Measurements from ENCODE around the gene MRPL58.
"Not testable (repeated sequence)": the region's sequence is repeated elsewhere in the genome, so short reads cannot be mapped to it uniquely, and the experiment has no call there.

The MRPL58 gene

DNA sequence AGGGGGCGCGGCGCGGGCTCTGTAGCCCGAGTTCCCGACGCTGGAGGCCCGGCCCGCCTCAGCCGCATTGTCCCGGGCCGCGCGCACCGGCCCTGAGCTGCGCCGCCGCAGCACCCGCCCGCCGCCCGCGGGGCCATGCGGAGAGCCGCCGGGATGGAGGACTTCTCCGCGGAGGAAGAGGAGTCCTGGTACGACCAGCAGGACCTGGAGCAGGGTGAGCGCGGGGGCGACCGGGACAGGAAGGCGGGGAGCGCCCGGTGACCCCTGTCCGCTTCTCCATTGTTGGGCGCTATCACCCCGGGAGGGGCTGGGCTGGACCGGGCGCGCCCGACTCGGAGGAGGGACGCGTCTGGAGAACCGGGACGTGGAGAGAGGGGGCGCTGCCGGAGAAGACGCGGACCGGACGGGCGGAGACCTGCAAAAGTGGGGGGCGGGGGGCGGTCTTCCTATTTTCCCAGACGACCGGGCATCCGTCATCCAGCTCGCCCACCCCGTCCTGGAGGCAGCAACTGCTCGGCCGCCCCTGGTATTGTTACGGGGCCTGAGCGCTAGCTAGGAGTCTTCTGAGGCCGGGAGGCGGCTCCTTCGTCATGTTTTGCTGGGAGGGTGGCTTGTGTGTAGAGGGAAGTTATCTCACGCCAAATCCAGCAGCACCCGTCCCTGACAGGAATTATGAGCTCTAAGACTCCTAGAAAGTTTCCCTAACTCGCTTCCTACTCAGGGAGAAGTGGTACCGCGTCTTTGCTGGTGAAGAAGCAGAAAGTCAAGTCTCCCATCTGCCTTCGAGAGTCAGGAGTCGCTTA lies 24.4 kb upstream of the MRPL58 start:
- DNase-seq: no peak

GRCh38 chr17:74990581-74991105 lies 21.8 kb upstream of the MRPL58 start:
- DNase-seq: no peak

DNA sequence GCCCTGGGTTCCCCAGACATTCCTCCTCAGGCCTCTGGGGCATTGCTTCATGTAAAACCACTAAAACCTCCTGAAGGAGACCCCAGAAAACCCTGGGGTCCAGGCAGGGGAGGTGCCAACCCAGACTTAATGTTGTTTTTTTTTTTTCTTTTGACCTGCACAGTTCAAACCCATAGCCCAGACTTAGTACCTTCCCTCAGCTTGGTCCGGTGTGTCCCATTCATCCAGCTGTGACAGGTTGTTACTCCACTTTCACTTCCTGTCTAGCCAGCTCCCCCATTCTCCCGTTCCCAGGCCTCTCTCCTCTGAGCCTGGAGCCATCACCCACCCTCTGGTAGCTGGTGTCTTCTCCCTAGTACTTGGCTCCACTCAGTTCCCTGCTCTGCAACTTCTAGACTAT lies 20.2 kb upstream of the MRPL58 start:
- DNase-seq: no peak

- DNase-seq: no peak
Measured at GRCh38 chr17:74994440-74994839, 18.0 kb upstream of the MRPL58 start.

- no peak for DNase-seq
Measured at GRCh38 chr17:74995847-74996246, 16.6 kb upstream of the MRPL58 start.

DNA sequence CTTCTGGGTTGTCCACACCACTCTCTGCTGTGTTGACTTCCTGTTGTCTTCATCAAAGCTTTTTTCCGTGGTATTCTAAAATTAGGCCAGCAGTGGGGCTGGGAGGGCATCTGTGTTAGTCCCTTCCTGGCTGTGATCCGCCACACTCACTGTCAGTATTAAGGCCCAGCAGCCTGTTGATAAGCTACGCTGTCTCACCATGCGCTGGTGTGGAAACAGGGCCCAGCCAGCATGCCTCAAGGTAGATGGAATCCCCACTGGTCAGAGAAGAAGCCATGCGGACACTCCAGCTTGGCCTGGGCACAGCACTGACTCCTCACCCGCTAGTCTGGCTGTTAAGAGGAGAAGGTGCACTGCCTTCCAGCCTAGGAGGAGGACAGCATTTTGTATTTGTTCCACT lies 13.7 kb upstream of the MRPL58 start:
- DNase-seq: no peak

- no peak for DNase-seq
Measured at GRCh38 chr17:74999523-74999922, 12.9 kb upstream of the MRPL58 start.

GRCh38 chr17:75001915-75002843 lies 10.3 kb upstream of the MRPL58 start:
- no peak for DNase-seq

- DNase-seq: no peak
Measured at GRCh38 chr17:75003070-75003956, 9.2 kb upstream of the MRPL58 start.

- no peak for DNase-seq
Measured at GRCh38 chr17:75003957-75004355, 8.5 kb upstream of the MRPL58 start.

DNA sequence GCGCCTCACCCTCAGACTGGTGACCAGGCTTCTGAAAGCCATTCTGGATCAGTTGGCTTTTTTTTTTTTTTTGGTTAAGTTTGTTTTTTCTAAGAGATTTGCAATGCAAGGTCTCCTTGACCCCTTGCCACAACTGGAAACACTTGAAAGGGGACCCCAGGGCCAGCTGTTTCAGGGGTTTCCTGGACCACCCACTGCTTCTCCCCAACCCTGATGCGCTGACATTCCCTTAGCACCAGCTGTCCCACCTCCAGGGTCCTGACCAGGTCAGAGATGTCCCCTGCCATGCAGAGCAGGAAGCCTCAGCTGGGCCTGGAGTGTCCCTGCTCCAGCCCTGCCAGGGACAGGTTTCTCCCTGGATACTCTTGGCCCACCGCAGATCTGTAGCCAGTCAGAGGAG lies 8.1 kb upstream of the MRPL58 start:
- DNase-seq: no peak

- DNase-seq: no peak
Measured at GRCh38 chr17:75005291-75005690, 7.2 kb upstream of the MRPL58 start.

DNA sequence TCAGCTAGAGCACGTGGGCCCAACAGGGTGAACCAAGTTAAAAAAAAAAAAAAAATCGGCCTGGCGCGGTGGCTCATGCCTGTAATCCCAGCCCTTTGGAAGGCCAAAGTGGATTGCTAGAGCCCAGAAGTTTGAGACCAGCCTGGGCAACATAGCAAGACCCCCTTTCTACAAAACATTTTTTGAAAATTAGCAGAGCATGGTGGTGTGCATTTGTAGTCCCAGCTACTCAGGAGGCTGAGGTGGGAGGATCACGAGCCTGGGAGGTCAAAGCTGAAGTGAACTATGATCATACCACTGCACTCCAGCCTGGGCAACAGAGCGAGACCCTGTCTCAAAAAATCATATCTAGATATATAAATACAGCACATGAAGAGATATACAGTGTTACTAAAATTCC lies 6.4 kb upstream of the MRPL58 start:
- DNase-seq: not testable (repeated sequence)

DNA sequence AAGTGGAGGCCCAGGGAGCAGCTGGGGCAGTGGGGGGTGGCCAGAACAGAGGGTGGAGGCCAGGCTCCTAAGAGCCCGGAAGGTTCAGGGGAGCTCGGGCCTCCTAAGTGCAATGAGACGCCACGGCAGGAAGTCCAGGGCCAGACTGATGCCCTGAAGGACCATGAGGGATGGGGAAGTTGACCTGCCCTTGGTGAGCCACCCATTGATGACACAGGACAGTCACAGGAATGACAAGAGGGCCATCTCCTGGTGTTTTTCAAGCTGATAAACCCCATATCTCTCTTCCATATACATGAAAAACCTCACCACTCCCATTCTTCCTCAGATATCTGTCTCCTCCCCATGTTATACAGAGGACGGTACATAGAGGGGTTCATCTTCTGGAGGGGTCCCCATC lies 5.8 kb upstream of the MRPL58 start:
- no peak for DNase-seq

DNA sequence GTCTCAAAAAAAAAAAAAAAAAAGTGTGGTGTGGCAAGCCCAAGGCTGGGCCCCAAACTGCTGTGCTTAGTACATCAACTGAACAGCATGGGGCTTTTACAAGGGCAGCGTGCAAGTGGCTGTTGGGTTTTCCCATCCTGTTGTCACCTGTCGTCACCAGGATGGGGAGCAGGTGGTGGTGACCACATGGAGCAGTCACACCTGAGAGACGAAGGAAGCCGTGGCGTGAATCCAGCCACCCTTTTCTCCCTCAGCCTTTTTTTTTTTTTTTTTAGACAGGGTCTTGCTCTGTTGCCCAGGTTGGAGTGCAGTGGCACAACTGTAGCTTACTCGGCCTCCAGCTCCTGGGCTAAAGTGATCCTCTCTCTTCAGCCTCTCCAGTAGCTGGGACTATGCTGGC lies 4.1 kb upstream of the MRPL58 start:
- DNase-seq: no peak

GRCh38 chr17:75009139-75009724 lies 3.2 kb upstream of the MRPL58 start:
- no peak for DNase-seq

DNA sequence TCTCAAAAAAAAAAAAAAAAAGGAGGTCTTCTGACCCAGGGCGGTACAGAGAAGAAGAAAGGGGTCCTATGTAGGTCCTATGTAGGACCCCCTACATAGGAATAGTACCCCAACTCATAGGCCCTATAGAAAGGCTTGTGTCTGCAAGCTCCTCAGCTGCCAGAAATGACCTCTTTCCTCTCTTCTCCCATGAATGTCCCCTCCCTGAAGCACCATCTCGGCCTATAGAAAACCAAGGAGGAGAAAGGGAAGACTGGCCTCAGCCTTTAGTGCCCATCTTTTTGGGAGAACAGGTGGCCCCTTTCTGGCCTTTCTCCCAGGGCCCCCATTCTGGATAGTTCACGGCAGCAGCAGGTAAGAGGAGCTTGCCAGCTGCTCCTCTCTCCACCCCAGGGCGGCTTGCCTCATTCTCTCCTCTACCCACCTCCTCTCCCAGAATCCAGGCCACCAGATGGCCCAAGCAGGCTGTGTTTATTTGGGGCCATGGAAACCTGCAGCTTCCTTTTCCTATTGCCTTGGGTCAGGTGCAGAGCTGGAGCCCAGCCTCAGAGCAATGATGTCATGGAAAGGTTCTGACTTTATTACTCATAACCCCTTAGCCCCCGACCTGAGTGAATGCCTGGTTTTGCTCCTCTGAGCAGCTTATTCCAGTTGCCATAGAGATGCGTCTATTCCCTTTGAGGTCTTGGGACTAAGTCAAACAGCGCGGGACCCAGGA lies 1.6 kb upstream of the MRPL58 start:
- DNase-seq: no peak

- no peak for DNase-seq
Measured at GRCh38 chr17:75011401-75012095, 922 bp upstream of the MRPL58 start.

- no peak for DNase-seq
Measured at GRCh38 chr17:75012096-75012345, 449 bp upstream of the MRPL58 start.

GRCh38 chr17:75013092-75013559 lies 656 bp downstream of the MRPL58 start:
- DNase-seq: no peak

DNA sequence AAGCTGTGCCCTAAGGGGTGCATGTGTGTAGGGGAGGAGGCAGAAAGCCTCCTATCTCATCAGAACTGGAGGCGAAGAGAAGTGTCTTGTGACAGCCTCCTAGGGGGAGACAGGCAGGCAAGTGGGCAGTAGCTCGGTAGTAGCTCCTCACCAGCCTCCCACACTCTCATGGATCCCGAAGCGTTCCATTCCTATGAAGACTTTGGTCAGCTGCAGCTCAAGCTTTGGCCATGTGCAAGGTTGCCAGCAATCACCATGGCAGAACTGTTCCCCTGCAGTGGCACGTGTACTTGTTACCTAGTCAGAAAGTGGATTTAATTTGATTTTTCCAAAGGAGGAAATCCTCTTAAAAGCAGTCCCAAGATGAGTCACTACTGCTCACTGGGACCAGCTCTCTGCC lies 6.7 kb downstream of the MRPL58 start:
- no peak for DNase-seq
